BLaER1 treated with 17β-estradiol and CSF1 and Interleukin-3, amounts not matched to agents 10 nM and 100 nM (cell line): ENCODE data around the gene TIMM10.
"Not testable (repeated sequence)": the region's sequence is repeated elsewhere in the genome, so short reads cannot be mapped to it uniquely, and the experiment has no call there.

Experiments
- H3K27ac ChIP-seq, 11 experiments: shearing (Covaris generic); formaldehyde crosslinking; 2 replicates each; pipeline ENCODE4 v1.8.1; 2022
- H3K27me3 ChIP-seq, 11 experiments: shearing (Covaris generic); formaldehyde crosslinking; 2 replicates each; pipeline ENCODE4 v1.8.1; 2022
- H3K36me3 ChIP-seq, 11 experiments: shearing (Covaris generic); formaldehyde crosslinking; 2 replicates each; pipeline ENCODE4 v1.8.1; 2022
- H3K4me1 ChIP-seq, 10 experiments: shearing (Covaris generic); formaldehyde crosslinking; 2 replicates each; pipeline ENCODE4 v1.8.1; 2022
- H3K4me2 ChIP-seq, 11 experiments: shearing (Covaris generic); formaldehyde crosslinking; 2 replicates each; pipeline ENCODE4 v1.8.1; 2022
- H3K4me3 ChIP-seq, 10 experiments: shearing (Covaris generic); formaldehyde crosslinking; 2 replicates each; pipeline ENCODE4 v1.8.1; 2022
- H3K9ac ChIP-seq, 11 experiments: shearing (Covaris generic); formaldehyde crosslinking; 2 replicates each; pipeline ENCODE4 v1.8.1; 2022
- H3K9me3 ChIP-seq, 11 experiments: shearing (Covaris generic); formaldehyde crosslinking; replicated peaks in 1 of 11; 2 replicates each; pipeline ENCODE4 v1.8.1; 2022
- H4K20me1 ChIP-seq, 11 experiments: shearing (Covaris generic); formaldehyde crosslinking; 2 replicates each; pipeline ENCODE4 v1.8.1; 2022
- Cebpa-rat ChIP-seq, 11 experiments: shearing (Covaris generic); IDR thresholded peaks; 2 replicates each; pipeline ENCODE4 v1.8.1; 2022

TIMM10 gene

GRCh38 chr11:57546451-57546850 lies 15.9 kb upstream of the TIMM10 start:
- Histone ChIP-seq H3K9me3 (no peaks in the 10 kb centered on the region), H3K36me3 (peaks cover 21 to 34% (median 26%) of the 10 kb centered on the region in 11 experiments), H3K4me2 (no peak overlapping the region; a peak in 1 of 22 replicates), H3K4me3 (no peak overlapping the region), H3K27me3 (no peaks in the 10 kb centered on the region), H4K20me1 (peaks cover 0 to 4% (median 0%) of the 10 kb centered on the region in 11 experiments; a peak in 1 of 22 replicates), H3K4me1 (peaks cover 14 to 17% (median 16%) of the 10 kb centered on the region in 10 experiments), H3K9ac (no peak overlapping the region), H3K27ac (peak overlapping the region in 1 of 11 experiments; percentile 63; a peak in 1 of 22 replicates)
- no peak for TF ChIP-seq Cebpa-rat (IDR thresholded peaks at IDR 0.05)

- Histone ChIP-seq H3K9ac (no peak overlapping the region), H3K4me1 (peaks cover 14 to 17% (median 16%) of the 10 kb centered on the region in 10 experiments), H3K9me3 (no peaks in the 10 kb centered on the region), H4K20me1 (peaks cover 0 to 4% (median 0%) of the 10 kb centered on the region in 11 experiments; a peak in 1 of 22 replicates), H3K27ac (no peak overlapping the region), H3K27me3 (no peaks in the 10 kb centered on the region), H3K4me3 (no peak overlapping the region), H3K4me2 (no peak overlapping the region), H3K36me3 (peaks cover 17 to 28% (median 20%) of the 10 kb centered on the region in 11 experiments)
- TF ChIP-seq Cebpa-rat (IDR thresholded peaks at IDR 0.05): no peak
These were observed 15.3 kb upstream of the TIMM10 start for GRCh38 chr11:57545883-57546282.

DNA sequence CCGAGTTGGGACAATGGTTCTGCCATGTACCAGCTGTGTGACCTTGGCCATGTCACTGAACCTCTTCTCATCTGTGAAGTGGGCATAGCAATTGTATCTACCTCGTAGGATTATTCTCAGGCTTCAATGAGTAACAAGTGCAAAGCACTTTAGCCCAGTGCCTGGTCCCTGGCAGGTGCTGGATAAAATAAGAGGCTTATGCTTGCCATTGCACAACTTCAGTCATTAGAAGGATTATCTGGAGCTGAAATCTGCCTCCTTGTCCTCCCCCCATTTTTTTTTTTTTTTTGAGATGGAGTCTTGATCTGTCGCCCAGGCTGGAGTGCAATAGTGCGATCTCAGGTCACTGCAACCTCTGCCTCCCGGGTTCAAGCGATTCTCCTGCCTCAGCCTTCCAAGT lies 14.0 kb upstream of the TIMM10 start:
- Histone ChIP-seq H3K36me3 (peaks cover 4 to 15% (median 7%) of the 10 kb centered on the region in 11 experiments; a peak in 21 of 22 replicates), H3K27ac (no peak overlapping the region), H3K9me3 (no peaks in the 10 kb centered on the region), H3K4me1 (peaks cover 14 to 17% (median 16%) of the 10 kb centered on the region in 10 experiments), H3K9ac (no peak overlapping the region), H3K4me2 (no peak overlapping the region), H3K27me3 (no peaks in the 10 kb centered on the region), H4K20me1 (0 out of 22 replicates have a peak, but pooled peaks cover 0 to 4% (median 0%) of the 10 kb centered on the region in 11 experiments), H3K4me3 (no peak overlapping the region)
- TF ChIP-seq Cebpa-rat (IDR thresholded peaks at IDR 0.05): no peak

- H3K27ac ChIP-seq: no peak overlapping the region
- H3K9me3 ChIP-seq: no peaks in the 10 kb centered on the region
- H3K4me3 ChIP-seq: no peak overlapping the region
- H3K27me3 ChIP-seq: no peaks in the 10 kb centered on the region
- no peak for TF ChIP-seq Cebpa-rat (IDR thresholded peaks at IDR 0.05)
- peaks cover 0 to 6% (median 0%) of the 10 kb centered on the region in 11 experiments; a peak in 3 of 22 replicates for H3K36me3 ChIP-seq
- 0 out of 22 replicates have a peak, but pooled peaks cover 0 to under 1% (median 0%) of the 10 kb centered on the region in 11 experiments for H4K20me1 ChIP-seq
- H3K4me1 ChIP-seq: peaks cover 14 to 17% (median 16%) of the 10 kb centered on the region in 10 experiments
- no peak overlapping the region for H3K4me2 ChIP-seq
- no peak overlapping the region for H3K9ac ChIP-seq
These were observed 13.0 kb upstream of the TIMM10 start for GRCh38 chr11:57543593-57543992.

GRCh38 chr11:57542582-57542981 lies 12.0 kb upstream of the TIMM10 start:
- Histone ChIP-seq H4K20me1 (no peaks in the 10 kb centered on the region), H3K4me2 (no peak overlapping the region), H3K4me3 (no peak overlapping the region), H3K27ac (no peak overlapping the region), H3K27me3 (no peaks in the 10 kb centered on the region), H3K9me3 (no peaks in the 10 kb centered on the region), H3K9ac (no peak overlapping the region), H3K36me3 (peaks cover 0 to 6% (median 0%) of the 10 kb centered on the region in 11 experiments; a peak in 2 of 22 replicates), H3K4me1 (peaks cover 7 to 13% (median 9%) of the 10 kb centered on the region in 10 experiments)
- TF ChIP-seq Cebpa-rat (IDR thresholded peaks at IDR 0.05): no peak

GRCh38 chr11:57541169-57541568 lies 10.6 kb upstream of the TIMM10 start:
- no peak overlapping the region for H3K4me2 ChIP-seq
- no peaks in the 10 kb centered on the region for H3K27me3 ChIP-seq
- H3K9ac ChIP-seq: no peak overlapping the region
- H4K20me1 ChIP-seq: no peaks in the 10 kb centered on the region
- no peak overlapping the region for H3K27ac ChIP-seq
- no peak for TF ChIP-seq Cebpa-rat (IDR thresholded peaks at IDR 0.05)
- H3K4me1 ChIP-seq: peaks cover 0 to 5% (median 0%) of the 10 kb centered on the region in 10 experiments; a peak in 3 of 20 replicates
- H3K36me3 ChIP-seq: no peaks in the 10 kb centered on the region
- H3K9me3 ChIP-seq: no peaks in the 10 kb centered on the region
- H3K4me3 ChIP-seq: no peak overlapping the region

DNA sequence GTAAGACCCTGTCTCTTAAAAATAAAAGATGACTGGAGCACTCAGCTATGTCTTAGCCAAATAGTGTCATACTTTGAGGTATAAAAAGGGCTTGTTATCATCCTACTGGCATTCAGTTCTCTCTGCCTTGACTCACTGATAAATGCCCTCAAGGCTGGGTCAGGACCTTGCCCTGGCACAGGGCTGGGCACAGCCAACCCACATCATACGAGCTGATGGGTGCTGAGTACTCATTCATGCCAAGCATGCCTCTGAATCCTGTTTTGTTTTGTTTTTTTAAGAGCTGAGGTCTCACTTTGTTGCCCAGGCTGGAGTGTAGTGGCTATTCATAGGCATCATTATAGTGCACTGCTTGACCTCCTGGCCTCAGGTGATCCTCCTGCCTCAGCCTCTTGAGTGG lies 8.8 kb upstream of the TIMM10 start:
- no peak for TF ChIP-seq Cebpa-rat (IDR thresholded peaks at IDR 0.05)
- no peak overlapping the region for H3K4me3 ChIP-seq

DNA sequence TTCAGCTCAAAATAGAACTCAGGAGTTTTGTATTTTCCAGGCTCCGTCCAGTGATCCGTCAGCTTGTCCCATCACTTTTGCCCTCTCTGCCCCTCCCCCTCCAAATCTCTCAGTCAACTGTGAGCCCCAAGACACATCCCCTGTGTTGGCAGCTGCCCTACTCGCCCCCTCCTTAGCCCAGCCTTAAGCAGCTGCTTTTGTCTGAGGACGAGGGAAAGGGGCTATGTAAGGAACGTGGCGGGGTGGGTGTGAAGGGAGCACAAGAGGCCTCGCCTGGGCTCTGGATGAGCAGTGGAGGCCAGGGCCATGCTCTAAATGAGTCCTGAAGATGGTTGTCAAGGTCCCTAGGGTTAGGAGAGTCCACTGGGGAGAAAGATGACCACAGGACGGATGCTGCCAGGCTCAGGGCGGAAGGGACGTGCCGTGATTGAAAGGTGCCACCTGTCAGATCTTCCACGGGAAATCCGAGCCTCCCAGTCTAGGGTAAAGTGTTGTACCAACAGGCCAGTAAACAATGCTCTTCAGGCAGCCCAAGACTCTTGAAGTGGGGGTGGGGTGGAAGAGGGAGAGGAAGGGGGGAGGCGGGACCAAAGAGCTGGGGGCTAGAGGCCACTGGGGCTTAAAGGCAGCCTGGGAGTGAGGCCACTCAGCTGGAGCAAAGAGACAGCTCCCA lies 6.5 kb upstream of the TIMM10 start, which contains the start of gene SMTNL1:
Gene SMTNL1, plus strand, starts transcription at position 649 of the 673 bp plus-strand sequence. CDS start 5,048 bp downstream, outside the sequence.
- TF ChIP-seq Cebpa-rat (IDR thresholded peaks at IDR 0.05): no peak
- H3K4me2 ChIP-seq: peak within 1 kb of the TSS in 2 of 11 experiments; percentile 2 to 28; a peak in 1 of 22 replicates
- H3K36me3 ChIP-seq: no peaks in the 10 kb centered on the region
- peaks cover 0 to 5% (median 0%) of the 10 kb centered on the region in 10 experiments; a peak in 3 of 20 replicates for H3K4me1 ChIP-seq
- H3K27me3 ChIP-seq: no peaks in the 10 kb centered on the region
- no peaks in the 10 kb centered on the region for H4K20me1 ChIP-seq
- no peak within 1 kb of the TSS for H3K27ac ChIP-seq
- no peak within 1 kb of the TSS for H3K4me3 ChIP-seq
- no peak within 1 kb of the TSS for H3K9ac ChIP-seq
- H3K9me3 ChIP-seq: no peaks in the 10 kb centered on the region

More for the DNA sequence above, 8.8 kb upstream of the TIMM10 start:
- H3K9ac ChIP-seq: no peak overlapping the region
- H3K36me3 ChIP-seq: no peaks in the 10 kb centered on the region
- no peaks in the 10 kb centered on the region for H4K20me1 ChIP-seq
- no peak overlapping the region for H3K4me2 ChIP-seq
- no peaks in the 10 kb centered on the region for H3K27me3 ChIP-seq
- no peak overlapping the region for H3K27ac ChIP-seq
- peaks cover 0 to 5% (median 0%) of the 10 kb centered on the region in 10 experiments; a peak in 3 of 20 replicates for H3K4me1 ChIP-seq
- no peaks in the 10 kb centered on the region for H3K9me3 ChIP-seq

- not testable (repeated sequence) for H3K27ac ChIP-seq, H3K9me3 ChIP-seq, H3K4me3 ChIP-seq, H4K20me1 ChIP-seq, H3K27me3 ChIP-seq, H3K36me3 ChIP-seq, H3K9ac ChIP-seq, H3K4me2 ChIP-seq
- peaks cover 12 to 20% (median 15%) of the 10 kb centered on the region in 10 experiments for H3K4me1 ChIP-seq
These were observed 3.9 kb upstream of the TIMM10 start for GRCh38 chr11:57534449-57534848.
